Spleen (tissue), 7 donors: ENCODE measurements around the gene SMIM15.

ENCODE experiments used
- POLR2A ChIP-seq, 3 donors: fragments of 450-650 bp; IDR thresholded peaks; one replicate each; pipeline ENCODE4 v1.5.1; 2017; ENCODE audit warnings: antibody characterized with exemption in 3 of 3, mild to moderate bottlenecking in 1 of 3
- TF ChIP-seq, protein P1 (sequence below), 11 experiments: fragments of 200-600 bp in 7 of 11; fragments of 450-650 bp in 4 of 11; sonication (generic) in 4 of 11; IDR thresholded peaks in 8 of 11; conservative IDR thresholded peaks in 3 of 11; 1 replicate in 7 of 11; 2 replicates in 4 of 11; pipeline versions ENCODE4 v1.4.0 to v1.8.0; 2016 to 2021; ENCODE audit warnings: antibody characterized with exemption in 11 of 11, inconsistent platforms in 4 of 11, mild to moderate bottlenecking in 1 of 11
- donor health status: DM: no; HTN: no; CAD: no; lungs with moderate emphysema.
- donor health status: DM: no; HTN: no; CAD: no.
- donor health status: DM: no; HTN: no; CAD: no.

DNA sequence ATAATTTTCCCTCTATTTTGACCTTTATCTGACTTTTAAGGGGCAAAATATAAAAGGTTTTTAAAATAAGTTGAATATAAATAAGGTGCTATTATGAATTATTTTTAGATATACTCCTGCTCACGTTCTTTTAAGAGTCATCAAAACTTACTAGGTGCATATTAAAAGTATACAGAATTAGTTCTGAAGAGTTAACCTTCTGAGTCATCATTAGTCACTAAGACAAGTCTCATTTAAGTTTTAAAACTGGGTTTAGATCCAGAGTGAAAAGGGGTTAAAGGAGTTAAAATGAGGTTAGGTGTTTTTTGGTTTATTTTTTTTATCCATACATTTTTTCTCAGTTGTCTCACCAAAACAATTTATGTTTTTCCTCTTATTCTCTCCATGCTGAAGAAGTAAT is 41.7 kb downstream of the SMIM15 start:
- TF ChIP-seq, protein P1, sequence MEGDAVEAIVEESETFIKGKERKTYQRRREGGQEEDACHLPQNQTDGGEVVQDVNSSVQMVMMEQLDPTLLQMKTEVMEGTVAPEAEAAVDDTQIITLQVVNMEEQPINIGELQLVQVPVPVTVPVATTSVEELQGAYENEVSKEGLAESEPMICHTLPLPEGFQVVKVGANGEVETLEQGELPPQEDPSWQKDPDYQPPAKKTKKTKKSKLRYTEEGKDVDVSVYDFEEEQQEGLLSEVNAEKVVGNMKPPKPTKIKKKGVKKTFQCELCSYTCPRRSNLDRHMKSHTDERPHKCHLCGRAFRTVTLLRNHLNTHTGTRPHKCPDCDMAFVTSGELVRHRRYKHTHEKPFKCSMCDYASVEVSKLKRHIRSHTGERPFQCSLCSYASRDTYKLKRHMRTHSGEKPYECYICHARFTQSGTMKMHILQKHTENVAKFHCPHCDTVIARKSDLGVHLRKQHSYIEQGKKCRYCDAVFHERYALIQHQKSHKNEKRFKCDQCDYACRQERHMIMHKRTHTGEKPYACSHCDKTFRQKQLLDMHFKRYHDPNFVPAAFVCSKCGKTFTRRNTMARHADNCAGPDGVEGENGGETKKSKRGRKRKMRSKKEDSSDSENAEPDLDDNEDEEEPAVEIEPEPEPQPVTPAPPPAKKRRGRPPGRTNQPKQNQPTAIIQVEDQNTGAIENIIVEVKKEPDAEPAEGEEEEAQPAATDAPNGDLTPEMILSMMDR (IDR thresholded peaks at IDR 0.05 in 8 of 11, conservative IDR thresholded peaks at IDR 0.05 in 3 of 11): no peak
- TF ChIP-seq POLR2A (IDR thresholded peaks at IDR 0.05): no peak
